ENCODE data around the gene NUPR1.

The NUPR1 gene, protein sequence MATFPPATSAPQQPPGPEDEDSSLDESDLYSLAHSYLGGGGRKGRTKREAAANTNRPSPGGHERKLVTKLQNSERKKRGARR

DNA sequence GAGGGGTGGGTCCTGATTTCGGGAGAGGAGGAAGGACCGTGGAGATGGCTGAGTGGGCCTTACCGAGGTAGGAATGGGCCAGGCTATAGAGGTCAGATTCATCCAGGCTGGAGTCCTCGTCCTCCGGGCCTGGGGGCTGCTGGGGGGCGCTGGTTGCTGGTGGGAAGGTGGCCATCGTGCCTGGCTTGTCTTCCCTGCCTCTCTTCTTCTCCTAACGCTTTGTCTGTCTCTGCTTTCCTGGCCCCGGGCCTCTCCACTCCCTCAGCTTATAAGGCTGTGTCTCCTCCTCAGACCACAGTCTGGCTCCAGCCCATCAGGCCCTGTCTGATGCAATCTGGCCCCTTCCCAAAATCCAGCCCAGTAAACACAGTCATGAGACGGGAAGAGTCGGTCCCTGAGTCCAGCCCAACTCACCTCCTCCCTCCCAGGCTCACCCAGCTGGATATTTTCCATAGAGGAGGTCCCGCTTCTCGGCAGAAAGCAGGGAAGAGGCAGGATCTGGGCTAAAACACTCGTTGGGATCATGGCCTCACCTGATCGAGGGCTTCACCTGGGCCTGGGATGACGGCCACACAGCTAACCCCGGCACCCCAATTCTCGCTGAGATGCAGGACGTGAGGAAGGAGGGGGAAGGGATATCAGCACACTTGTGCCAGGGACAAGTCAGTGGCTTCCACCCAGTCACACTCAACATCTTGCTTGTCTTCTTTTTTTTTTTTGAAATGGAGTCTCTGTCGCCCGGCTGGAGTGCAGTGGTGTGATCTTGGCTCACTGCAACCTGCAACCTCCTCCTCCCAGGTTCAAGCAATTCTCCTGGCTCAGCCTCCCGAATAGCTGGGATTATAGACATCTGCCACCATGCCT, at the start of gene NUPR1:
TSS of gene NUPR1 (minus strand) at position 242 of the 864 bp plus-strand sequence. CDS start at position 175, 67 bp downstream.
- H3K27ac ChIP-seq: peak within 1 kb of the TSS; percentile 95
- TF ChIP-seq, protein P1, sequence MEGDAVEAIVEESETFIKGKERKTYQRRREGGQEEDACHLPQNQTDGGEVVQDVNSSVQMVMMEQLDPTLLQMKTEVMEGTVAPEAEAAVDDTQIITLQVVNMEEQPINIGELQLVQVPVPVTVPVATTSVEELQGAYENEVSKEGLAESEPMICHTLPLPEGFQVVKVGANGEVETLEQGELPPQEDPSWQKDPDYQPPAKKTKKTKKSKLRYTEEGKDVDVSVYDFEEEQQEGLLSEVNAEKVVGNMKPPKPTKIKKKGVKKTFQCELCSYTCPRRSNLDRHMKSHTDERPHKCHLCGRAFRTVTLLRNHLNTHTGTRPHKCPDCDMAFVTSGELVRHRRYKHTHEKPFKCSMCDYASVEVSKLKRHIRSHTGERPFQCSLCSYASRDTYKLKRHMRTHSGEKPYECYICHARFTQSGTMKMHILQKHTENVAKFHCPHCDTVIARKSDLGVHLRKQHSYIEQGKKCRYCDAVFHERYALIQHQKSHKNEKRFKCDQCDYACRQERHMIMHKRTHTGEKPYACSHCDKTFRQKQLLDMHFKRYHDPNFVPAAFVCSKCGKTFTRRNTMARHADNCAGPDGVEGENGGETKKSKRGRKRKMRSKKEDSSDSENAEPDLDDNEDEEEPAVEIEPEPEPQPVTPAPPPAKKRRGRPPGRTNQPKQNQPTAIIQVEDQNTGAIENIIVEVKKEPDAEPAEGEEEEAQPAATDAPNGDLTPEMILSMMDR (conservative IDR thresholded peaks at IDR 0.05): no peak
- peak; percentile 24; the same call in 1 of the 2 replicates for TF ChIP-seq ZFX (IDR thresholded peaks at IDR 0.05)

DNA sequence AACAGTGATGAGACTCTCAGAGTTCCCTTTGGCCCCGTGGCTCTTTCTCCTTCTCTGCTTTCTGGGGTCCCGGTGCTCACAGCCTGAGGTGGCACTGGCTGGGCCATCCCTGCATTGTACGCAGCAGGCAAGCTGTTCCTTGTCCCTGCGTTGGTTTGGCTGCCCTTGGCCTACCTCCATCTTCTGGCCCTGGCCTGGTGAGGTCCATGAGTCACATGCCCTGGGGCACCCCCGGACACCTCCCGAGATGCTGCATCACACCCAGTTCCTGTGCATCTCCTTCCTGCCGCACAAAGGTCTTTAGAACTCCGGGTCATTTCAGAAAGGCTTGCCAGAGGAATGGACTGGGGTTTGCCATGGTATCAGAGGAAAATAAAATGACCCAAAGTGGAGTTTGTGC, 48.6 kb upstream of the NUPR1 start:
- TF ChIP-seq ZFX (IDR thresholded peaks at IDR 0.05): no peak
- TF ChIP-seq, protein P1 (conservative IDR thresholded peaks at IDR 0.05): no peak
- H3K27ac ChIP-seq: no peak overlapping the region

DNA sequence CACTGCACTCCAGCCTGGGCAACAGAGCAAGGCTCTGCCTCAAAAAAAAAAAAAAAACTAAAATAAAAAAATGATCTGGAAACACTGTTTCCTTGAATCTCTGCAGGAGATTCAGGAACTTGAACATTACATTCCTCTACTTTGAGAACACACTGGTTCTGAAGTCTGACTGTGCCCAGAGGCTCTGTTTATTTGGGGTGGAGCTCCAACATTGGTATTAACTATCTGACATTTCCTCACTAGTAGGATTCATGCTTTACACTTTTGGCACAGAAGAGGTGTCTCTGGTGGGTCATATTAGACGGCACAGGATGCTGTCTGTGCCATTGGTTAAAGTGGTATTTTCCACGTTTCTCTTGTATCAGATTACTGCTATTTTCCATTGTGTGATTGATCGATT, 47.7 kb upstream of the NUPR1 start:
- TF ChIP-seq, protein P1 (conservative IDR thresholded peaks at IDR 0.05): no peak
- TF ChIP-seq ZFX (IDR thresholded peaks at IDR 0.05): no peak
- H3K27ac ChIP-seq: no peak overlapping the region

DNA sequence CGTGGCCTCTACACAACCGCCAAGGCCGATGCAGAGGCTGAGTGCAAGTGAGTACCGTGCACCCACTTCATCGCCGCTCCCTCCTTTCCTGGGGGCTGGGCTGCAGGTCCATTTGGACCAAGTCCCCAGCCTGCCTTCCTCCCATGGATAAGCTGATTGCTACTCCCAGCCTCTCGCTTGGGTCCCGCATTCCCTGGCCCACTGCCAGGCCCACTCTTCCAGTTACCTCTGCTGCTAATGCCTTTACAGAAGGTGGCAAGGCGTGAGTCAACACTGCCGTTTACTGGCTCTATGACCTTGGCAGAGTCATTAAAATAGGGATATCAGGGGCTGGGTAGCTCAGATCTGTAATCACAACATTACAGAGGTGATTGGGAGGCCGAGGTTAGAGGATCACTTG, 46.9 kb upstream of the NUPR1 start:
- TF ChIP-seq, protein P1 (conservative IDR thresholded peaks at IDR 0.05): no peak
- no peak for TF ChIP-seq ZFX (IDR thresholded peaks at IDR 0.05)
- H3K27ac ChIP-seq: no peak overlapping the region

DNA sequence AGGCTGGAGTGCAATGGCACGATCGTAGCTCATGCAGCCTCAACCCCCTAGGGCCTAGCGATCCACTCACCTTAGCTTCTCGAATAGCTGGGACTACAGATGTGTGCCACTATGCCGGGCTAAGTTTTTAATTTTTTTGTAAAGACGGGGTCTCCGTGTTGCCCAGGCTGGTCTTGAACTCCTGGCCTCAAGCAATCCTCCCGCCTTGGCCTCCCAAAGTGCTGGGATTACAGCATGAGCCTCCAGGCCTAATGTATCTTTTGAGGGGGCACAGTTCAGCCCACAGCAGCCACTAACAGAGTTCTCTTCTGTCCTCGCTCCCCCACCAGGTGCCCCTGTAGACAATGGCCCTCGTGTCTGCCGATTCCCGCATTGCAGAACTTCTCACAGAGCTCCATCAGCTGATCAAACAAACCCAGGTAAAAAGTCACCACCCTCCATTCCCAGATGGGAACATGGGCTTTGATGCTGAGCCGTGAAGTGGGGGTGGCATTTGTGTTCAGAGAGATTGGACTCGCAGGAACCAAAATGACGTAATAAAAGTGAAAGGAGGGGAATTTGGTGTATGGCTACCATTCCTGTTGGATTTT, 42.0 kb upstream of the NUPR1 start:
- no peak overlapping the region for H3K27ac ChIP-seq
- TF ChIP-seq, protein P1 (conservative IDR thresholded peaks at IDR 0.05): no peak
- no peak for TF ChIP-seq ZFX (IDR thresholded peaks at IDR 0.05)

DNA sequence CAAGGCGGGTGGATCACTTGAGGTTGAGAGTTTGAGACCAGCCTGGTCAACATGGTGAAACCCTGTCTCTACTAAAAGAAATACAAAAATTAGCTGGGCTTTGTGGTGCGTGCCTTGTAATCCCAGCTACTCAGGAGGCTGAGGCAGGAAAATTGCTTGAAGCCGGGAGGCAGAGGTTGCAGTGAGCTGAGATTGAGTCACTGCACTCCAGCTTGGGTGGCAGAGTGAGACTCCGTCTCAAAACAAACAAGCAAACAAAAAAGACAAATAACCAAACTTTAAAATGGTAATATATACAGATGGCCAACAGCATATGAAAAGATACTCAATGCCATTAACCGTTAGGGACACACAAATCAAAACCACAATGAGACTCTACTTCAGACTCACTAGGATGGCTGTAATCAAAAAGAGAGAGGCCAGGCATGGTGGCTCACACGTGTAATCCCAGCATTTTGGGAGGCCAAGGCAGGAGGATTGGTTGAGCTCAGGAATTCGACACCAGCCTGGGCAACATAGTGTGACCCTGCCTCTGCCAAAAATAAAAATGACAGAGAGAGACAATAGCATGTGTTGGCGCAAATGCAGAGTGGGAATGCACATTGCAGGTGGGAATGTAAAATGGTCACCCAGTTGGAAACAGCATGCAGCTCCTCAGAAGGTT, 36.8 kb upstream of the NUPR1 start:
- TF ChIP-seq ZFX (IDR thresholded peaks at IDR 0.05): no peak
- TF ChIP-seq, protein P1 (conservative IDR thresholded peaks at IDR 0.05): no peak
- H3K27ac ChIP-seq: no peak overlapping the region
